Hematopoietic multipotent progenitor cell treated with erythropoietin and hydrocortisone succinate and interleukin-3 and kit ligand, for 15 days (in vitro differentiated cells): ENCODE results near the gene GABRP.

Experiments
- DNase-seq: peaks from one replicate; pipeline ENCODE4 v3.0.0-alpha.2; 2015; ENCODE audit warnings: low spot score

GABRP gene

GRCh38 chr5:170861667-170861916 lies 78.1 kb downstream of the GABRP start:
- DNase-seq = no peak

GRCh38 chr5:170861917-170862766 lies 78.6 kb downstream of the GABRP start, which contains the start of gene RANBP17:
TSS of gene RANBP17 (plus strand) at chr5:170862018.
- no peak for DNase-seq

GRCh38 chr5:170863646-170864045 lies 80.1 kb downstream of the GABRP start:
- DNase-seq = no peak
